Hematopoietic multipotent progenitor cell treated with erythropoietin and hydrocortisone succinate and interleukin-3 and kit ligand, for 17 days (in vitro differentiated cells): Measurements from ENCODE around the gene GJA4.
A peak's percentile ranks its signal among the peaks of the same experiment; 100 is the strongest.
"Not testable (repeated sequence)": the region's sequence is repeated elsewhere in the genome, so short reads cannot be mapped to it uniquely, and the experiment has no call there.

Experiments
- DNase-seq: peaks from one replicate; pipeline ENCODE4 v3.0.0-alpha.2; 2015; ENCODE audit warnings: low spot score

Gene GJA4

GRCh38 chr1:34770891-34771504, 21.8 kb upstream of the GJA4 start:
- DNase-seq, result no peak

- DNase-seq, result no peak
These were observed 21.0 kb upstream of the GJA4 start for GRCh38 chr1:34771573-34772371.

- DNase-seq, result not testable (repeated sequence)
These were observed 19.7 kb upstream of the GJA4 start for GRCh38 chr1:34773114-34773513.

GRCh38 chr1:34774957-34775356, 17.8 kb upstream of the GJA4 start:
- no peak for DNase-seq

- DNase-seq, result no peak
These were observed 15.9 kb upstream of the GJA4 start for GRCh38 chr1:34776911-34777310.

- no peak for DNase-seq
These were observed 15.1 kb upstream of the GJA4 start for GRCh38 chr1:34777519-34778321.

GRCh38 chr1:34778381-34778780, 14.4 kb upstream of the GJA4 start:
- DNase-seq, result no peak

- no peak for DNase-seq
These were observed 13.8 kb upstream of the GJA4 start for GRCh38 chr1:34779005-34779404.

- DNase-seq, result no peak
These were observed 13.3 kb upstream of the GJA4 start for GRCh38 chr1:34779526-34779925.

GRCh38 chr1:34779962-34780361, 12.8 kb upstream of the GJA4 start:
- no peak for DNase-seq

GRCh38 chr1:34780528-34780927, 12.3 kb upstream of the GJA4 start:
- DNase-seq, result no peak

GRCh38 chr1:34781071-34781843, 11.5 kb upstream of the GJA4 start, which contains the start of gene GJB3:
TSS of gene GJB3 (plus strand) at chr1:34781214. CDS start at chr1:34784763, 3,549 bp downstream.
- DNase-seq, result no peak

GRCh38 chr1:34781844-34782391, 10.9 kb upstream of the GJA4 start:
- DNase-seq, result no peak

- DNase-seq, result no peak
These were observed 8.0 kb upstream of the GJA4 start for GRCh38 chr1:34784751-34785221.

- no peak for DNase-seq
These were observed 7.4 kb upstream of the GJA4 start for GRCh38 chr1:34785231-34785874.

GRCh38 chr1:34785875-34786470, 6.8 kb upstream of the GJA4 start:
- no peak for DNase-seq

- DNase-seq, result peak; percentile 59
These were observed 6.1 kb upstream of the GJA4 start for GRCh38 chr1:34786521-34787325.

GRCh38 chr1:34787461-34788420, 5.1 kb upstream of the GJA4 start:
- DNase-seq, result peak; percentile 6

- DNase-seq, result no peak
These were observed 1.8 kb upstream of the GJA4 start for GRCh38 chr1:34790985-34791384.
